Trophoblast cell (in vitro differentiated cells and primary cell): ENCODE data around the gene BCL3.

Source experiments
- DNase-seq, 2 donors: peaks; one replicate each; pipeline ENCODE4 v3.0.0-alpha.2; 2016
- H2AFZ ChIP-seq: 2 replicates; pipeline ENCODE4 v1.6.1; 2013; ENCODE audit warnings: low read length, moderate library complexity, mild to moderate bottlenecking; ENCODE audit not compliant: insufficient read depth, poor library complexity
- H2AK5ac ChIP-seq: 2 replicates; pipeline ENCODE4 v1.6.1; 2013; ENCODE audit warnings: mild to moderate bottlenecking, low read length
- H2BK120ac ChIP-seq: 2 replicates; pipeline ENCODE4 v1.6.1; 2013; ENCODE audit warnings: low read length, mild to moderate bottlenecking, moderate library complexity; ENCODE audit not compliant: insufficient read depth, poor library complexity
- H2BK12ac ChIP-seq: 2 replicates; pipeline ENCODE4 v1.6.1; 2013; ENCODE audit warnings: mild to moderate bottlenecking, low read length, moderate library complexity
- H2BK5ac ChIP-seq: 2 replicates; pipeline ENCODE4 v1.6.1; 2013; ENCODE audit warnings: low read length, low read depth, moderate library complexity, mild to moderate bottlenecking; ENCODE audit not compliant: poor library complexity
- H3K14ac ChIP-seq: 2 replicates; pipeline ENCODE4 v1.6.1; 2013; ENCODE audit warnings: mild to moderate bottlenecking, low read length
- H3K18ac ChIP-seq: 2 replicates; pipeline ENCODE4 v1.6.1; 2013; ENCODE audit warnings: mild to moderate bottlenecking, low read length
- H3K23ac ChIP-seq: 2 replicates; pipeline ENCODE4 v1.6.1; 2013; ENCODE audit warnings: low read length
- H3K27ac ChIP-seq: 2 replicates; pipeline ENCODE4 v1.5.1; 2013; ENCODE audit warnings: low read depth, mild to moderate bottlenecking, inconsistent platforms, low read length, moderate library complexity
- H3K27me3 ChIP-seq: 2 replicates; pipeline ENCODE4 v1.6.1; 2013; ENCODE audit warnings: inconsistent platforms, mild to moderate bottlenecking, low read length, moderate library complexity; ENCODE audit not compliant: insufficient read depth
- H3K36me3 ChIP-seq, 2 experiments: 1 replicate in 1 of 2; 2 replicates in 1 of 2; pipeline ENCODE4 v1.6.1; 2013; ENCODE audit warnings: low read length in 2 of 2, mild to moderate bottlenecking in 2 of 2, moderate library complexity in 1 of 2; ENCODE audit not compliant: insufficient read depth in 2 of 2, control insufficient read depth in 1 of 2
- H3K4ac ChIP-seq: 2 replicates; pipeline ENCODE4 v1.6.1; 2013; ENCODE audit warnings: low read depth, mild to moderate bottlenecking, low read length, moderate library complexity
- H3K4me1 ChIP-seq, 2 experiments: 1 replicate in 1 of 2; 2 replicates in 1 of 2; pipeline ENCODE4 v1.6.1; 2013; ENCODE audit warnings: low read length in 2 of 2, mild to moderate bottlenecking in 2 of 2, moderate library complexity in 1 of 2; ENCODE audit not compliant: insufficient read depth in 2 of 2, control insufficient read depth in 1 of 2
- H3K4me2 ChIP-seq: 2 replicates; pipeline ENCODE4 v1.6.1; 2013; ENCODE audit warnings: inconsistent platforms, mild to moderate bottlenecking, low read length, moderate library complexity
- H3K4me3 ChIP-seq: 2 replicates; pipeline ENCODE4 v1.5.1; 2013; ENCODE audit warnings: mild to moderate bottlenecking, low read depth, low read length, inconsistent platforms
- H3K79me1 ChIP-seq: one replicate; pipeline ENCODE4 v1.6.1; 2013; ENCODE audit warnings: low read length
- H3K79me2 ChIP-seq: 2 replicates; pipeline ENCODE4 v1.6.1; 2013; ENCODE audit warnings: low read length, mild to moderate bottlenecking; ENCODE audit not compliant: control insufficient read depth, insufficient read depth, poor library complexity
- H3K9ac ChIP-seq: 2 replicates; pipeline ENCODE4 v1.6.1; 2013; ENCODE audit warnings: mild to moderate bottlenecking, low read length
- H3K9me3 ChIP-seq: 2 replicates; pipeline ENCODE4 v1.6.1; 2013; ENCODE audit warnings: low read depth, mild to moderate bottlenecking, control low read depth, inconsistent platforms, low read length; ENCODE audit not compliant: insufficient read depth
- H4K12ac ChIP-seq: 2 replicates; pipeline ENCODE4 v1.6.1; 2013; ENCODE audit warnings: low read depth, mild to moderate bottlenecking, low read length, moderate library complexity
- H4K8ac ChIP-seq: 2 replicates; pipeline ENCODE4 v1.6.1; 2013; ENCODE audit warnings: low read depth, mild to moderate bottlenecking, low read length, moderate library complexity
- H4K91ac ChIP-seq: one replicate; pipeline ENCODE4 v1.6.1; 2013; ENCODE audit warnings: low read depth, mild to moderate bottlenecking, low read length, moderate library complexity
- WGBS: extraction: QIAGEN DNeasy Blood & Tissue Kit; methylation state at CpG from one replicate; pipeline ENCODE4 v1.1.7; 2013; ENCODE audit warnings: missing lambda C conversion rate; ENCODE audit not compliant: insufficient read length, insufficient coverage; ENCODE audit errors: extremely low coverage; 5-methylcytosine and 5-hydroxymethylcytosine counted together

Gene BCL3

GRCh38 chr19:44740351-44740824, 8.1 kb upstream of the BCL3 start:
- Histone ChIP-seq H3K4me1 (peaks cover 7 to 12% of the 10 kb centered on the region in 2 experiments), H3K23ac (no peak overlapping the region), H3K9me3 (no peaks in the 10 kb centered on the region), H3K36me3 (no peaks in the 10 kb centered on the region), H4K12ac (no peak overlapping the region), H2BK5ac (no peak overlapping the region), H2BK12ac (no peak overlapping the region), H3K4ac (no peak overlapping the region), H3K18ac (no peak overlapping the region), H3K79me2 (no peaks in the 10 kb centered on the region), H3K27me3 (no peaks in the 10 kb centered on the region), H3K79me1 (peaks cover 4% of the 10 kb centered on the region), H3K27ac (no peak overlapping the region), H4K91ac (no peak overlapping the region), H2AK5ac (no peak overlapping the region), H3K4me2 (no peak overlapping the region), H3K9ac (no peak overlapping the region), H3K14ac (no peak overlapping the region), H4K8ac (no peak overlapping the region), H3K4me3 (no peak overlapping the region), H2BK120ac (no peak overlapping the region), H2AFZ (no peak overlapping the region)
- DNase-seq = no peak
- WGBS = no CpG with 5 or more reads among the region's 3 CpGs

DNA sequence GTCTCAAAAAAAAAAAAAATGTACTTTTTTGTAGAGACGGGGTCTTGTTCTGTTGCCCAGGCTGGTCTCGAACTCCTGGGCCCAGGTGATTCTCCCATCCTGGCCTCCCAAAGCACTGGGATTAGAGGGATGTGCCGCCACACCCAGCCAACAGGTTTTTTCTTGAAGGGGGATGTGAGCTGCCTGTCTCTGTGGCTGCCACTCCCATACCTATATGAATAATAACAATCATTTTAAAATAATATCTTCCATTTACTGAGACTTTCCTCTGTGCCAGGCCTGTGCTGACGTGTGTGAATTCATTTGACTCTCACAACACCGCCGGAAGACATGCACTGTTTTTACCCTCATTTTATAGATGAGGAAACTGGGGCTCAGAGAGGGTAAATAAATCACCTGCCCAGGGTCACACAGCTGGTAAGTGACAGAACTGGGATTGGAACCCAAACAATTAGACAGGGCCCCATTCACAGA, 7.2 kb upstream of the BCL3 start:
- no CpG with 5 or more reads among the region's 6 CpGs for WGBS
- no peak overlapping the region for H3K9ac ChIP-seq
- H3K79me2 ChIP-seq = no peaks in the 10 kb centered on the region
- no peak overlapping the region for H2BK5ac ChIP-seq
- no peak overlapping the region for H4K12ac ChIP-seq
- H3K4ac ChIP-seq = no peak overlapping the region
- H3K4me2 ChIP-seq = no peak overlapping the region
- H2AK5ac ChIP-seq = no peak overlapping the region
- no peaks in the 10 kb centered on the region for H3K36me3 ChIP-seq
- H3K4me3 ChIP-seq = no peak overlapping the region
- no peak overlapping the region for H4K8ac ChIP-seq
- H3K27ac ChIP-seq = no peak overlapping the region
- peaks cover 1% of the 10 kb centered on the region for H3K9me3 ChIP-seq
- no peak overlapping the region for H2AFZ ChIP-seq
- H3K79me1 ChIP-seq = peaks cover 4% of the 10 kb centered on the region
- no peak overlapping the region for H3K18ac ChIP-seq
- H3K4me1 ChIP-seq = peaks cover 7 to 12% of the 10 kb centered on the region in 2 experiments
- DNase-seq = no peak
- no peak overlapping the region for H2BK12ac ChIP-seq
- no peak overlapping the region for H2BK120ac ChIP-seq
- H4K91ac ChIP-seq = no peak overlapping the region
- H3K23ac ChIP-seq = no peak overlapping the region
- peaks cover under 1% of the 10 kb centered on the region for H3K27me3 ChIP-seq
- no peak overlapping the region for H3K14ac ChIP-seq

- H2BK12ac ChIP-seq = peak overlapping the region; percentile 29
- H4K8ac ChIP-seq = peak overlapping the region; percentile 8
Observed at GRCh38 chr19:44741841-44742329, 6.6 kb upstream of the BCL3 start.

GRCh38 chr19:44742330-44743061, 6.0 kb upstream of the BCL3 start:
- H2BK120ac ChIP-seq = no peak overlapping the region
- no peak overlapping the region for H3K4ac ChIP-seq
- no peak overlapping the region for H2AFZ ChIP-seq
- peaks cover 4% of the 10 kb centered on the region for H3K79me1 ChIP-seq
- H2BK5ac ChIP-seq = no peak overlapping the region
- H3K9ac ChIP-seq = no peak overlapping the region
- H3K4me2 ChIP-seq = no peak overlapping the region
- peak overlapping the region; percentile 8 for H4K8ac ChIP-seq
- H3K79me2 ChIP-seq = no peaks in the 10 kb centered on the region
- H2BK12ac ChIP-seq = no peak overlapping the region
- DNase-seq = peak; percentile 60 to 71
- peak overlapping the region; percentile 42 for H3K27ac ChIP-seq
- H3K23ac ChIP-seq = no peak overlapping the region
- peaks cover 6% of the 10 kb centered on the region for H3K9me3 ChIP-seq
- no peak overlapping the region for H3K18ac ChIP-seq
- H3K27me3 ChIP-seq = peaks cover 6% of the 10 kb centered on the region
- peak overlapping the region; percentile 40 for H2AK5ac ChIP-seq
- no peak overlapping the region for H3K4me3 ChIP-seq
- no CpG with 5 or more reads among the region's 20 CpGs for WGBS
- no peak overlapping the region for H3K14ac ChIP-seq
- H3K36me3 ChIP-seq = no peaks in the 10 kb centered on the region
- peak overlapping the region; percentile 10 for H4K91ac ChIP-seq
- H4K12ac ChIP-seq = no peak overlapping the region
- H3K4me1 ChIP-seq = peaks cover 12% of the 10 kb centered on the region in 2 experiments

More at GRCh38 chr19:44741841-44742329, 6.6 kb upstream of the BCL3 start:
- H3K18ac ChIP-seq = peak overlapping the region; percentile 14
- H3K14ac ChIP-seq = peak overlapping the region; percentile 35
- no CpG with 5 or more reads among the region's 13 CpGs for WGBS
- H3K4me1 ChIP-seq = peaks cover 8 to 12% of the 10 kb centered on the region in 2 experiments
- H3K36me3 ChIP-seq = no peaks in the 10 kb centered on the region
- H3K23ac ChIP-seq = no peak overlapping the region
- H3K9ac ChIP-seq = no peak overlapping the region
- H2AFZ ChIP-seq = no peak overlapping the region
- no peak overlapping the region for H2BK120ac ChIP-seq
- peaks cover 4% of the 10 kb centered on the region for H3K79me1 ChIP-seq
- no peak overlapping the region for H3K4ac ChIP-seq
- peaks cover 5% of the 10 kb centered on the region for H3K9me3 ChIP-seq
- peak overlapping the region; percentile 42 for H3K27ac ChIP-seq
- H2BK5ac ChIP-seq = no peak overlapping the region
- no peak overlapping the region for H3K4me3 ChIP-seq
- H2AK5ac ChIP-seq = peak overlapping the region; percentile 40
- peaks cover 4% of the 10 kb centered on the region for H3K27me3 ChIP-seq
- no peaks in the 10 kb centered on the region for H3K79me2 ChIP-seq
- H3K4me2 ChIP-seq = no peak overlapping the region
- DNase-seq = peak; percentile 87 to 94
- H4K12ac ChIP-seq = no peak overlapping the region
- peak overlapping the region; percentile 10 for H4K91ac ChIP-seq
